Upper lobe of left lung (tissue), 6 donors: ENCODE data around the gene NTF4. TPM values are rescaled to one million over a fixed set of nuclear protein-coding genes. Genes with fewer than 3 reads are reported as not detected.
"Not testable (repeated sequence)": the region's sequence is repeated elsewhere in the genome, so short reads cannot be mapped to it uniquely, and the experiment has no call there.

Experiments used
- ATAC-seq, 2 donors: fragments of 200-7000 bp; cut with Tn5 transposase; one replicate each; pipeline ENCODE4 v1.9.1; 2022; ENCODE audit warnings: mild to moderate bottlenecking in 2 of 2, moderate library complexity in 2 of 2; ENCODE audit not compliant: low FRiP score in 2 of 2
- DNase-seq, 2 donors: peaks; one replicate each; pipeline ENCODE4 v3.0.0-alpha.2; 2019 to 2020
- H3K27ac ChIP-seq, 4 donors: fragments of 200-600 bp; sonication (generic); one replicate each; pipeline ENCODE4 v1.5.1; 2016 to 2019
- H3K27me3 ChIP-seq, 4 donors: fragments of 200-600 bp; sonication (generic); one replicate each; pipeline ENCODE4 v1.5.1; 2017 to 2019
- H3K36me3 ChIP-seq, 4 donors: fragments of 200-600 bp; sonication (generic); one replicate each; pipeline ENCODE4 v1.5.1; 2016 to 2019
- H3K4me1 ChIP-seq, 4 donors: fragments of 200-600 bp; sonication (generic); one replicate each; pipeline ENCODE4 v1.5.1; 2018 to 2019
- H3K4me3 ChIP-seq, 4 donors: fragments of 200-600 bp; sonication (generic); one replicate each; pipeline ENCODE4 v1.5.1; 2017 to 2019; ENCODE audit warnings: mild to moderate bottlenecking in 2 of 4, moderate library complexity in 1 of 4
- H3K9me3 ChIP-seq, 4 donors: fragments of 200-600 bp; sonication (generic); one replicate each; pipeline ENCODE4 v1.5.1; 2018 to 2019
- EP300 ChIP-seq, 4 donors: sonication (generic); formaldehyde crosslinking; IDR thresholded peaks; one replicate each; pipeline ENCODE4 v1.5.1; 2017; ENCODE audit warnings: antibody characterized with exemption in 4 of 4, control low read depth in 2 of 4
- POLR2A ChIP-seq, 4 donors: fragments of 450-650 bp; IDR thresholded peaks; one replicate each; pipeline ENCODE4 v1.5.1; 2016 to 2017; ENCODE audit warnings: antibody characterized with exemption in 4 of 4, mild to moderate bottlenecking in 2 of 4
- POLR2AphosphoS5 ChIP-seq, 2 donors: sonication (generic); formaldehyde crosslinking; IDR thresholded peaks; one replicate each; pipeline ENCODE4 v1.5.1; 2017; ENCODE audit warnings: antibody characterized with exemption in 2 of 2
- WGBS, 2 donors: methylation state at CpG; one replicate each; pipeline ENCODE4 v1.1.5; 2017 to 2018; 5-methylcytosine and 5-hydroxymethylcytosine counted together
- total RNA-seq, 6 donors: library from RNA; depleted of rRNA in 4 of 6; stranded (reverse); fragments of >200 nt in 4 of 6; gene quantifications; one replicate each; pipeline versions ENCODE4 v1.1.0 to v1.2.1, GENCODE V29; 2016 to 2021
- TF ChIP-seq, protein P1 (sequence below), 6 experiments: fragments of 450-650 bp in 4 of 6; fragments of 200-600 bp in 2 of 6; sonication (generic) in 2 of 6; IDR thresholded peaks; one replicate each; pipeline ENCODE4 v1.5.1; 2016 to 2019; ENCODE audit warnings: antibody characterized with exemption in 6 of 6
- donor health status: DM: no; HTN: no; CAD: no; lungs with moderate emphysema.
- donor health status: DM: no; HTN: yes; CAD: no; lungs with severe emphysema.

Gene NTF4
- total RNA-seq, 6 donors from 2014 or later = 1.2 to 10.5 (median 4.9) TPM

DNA sequence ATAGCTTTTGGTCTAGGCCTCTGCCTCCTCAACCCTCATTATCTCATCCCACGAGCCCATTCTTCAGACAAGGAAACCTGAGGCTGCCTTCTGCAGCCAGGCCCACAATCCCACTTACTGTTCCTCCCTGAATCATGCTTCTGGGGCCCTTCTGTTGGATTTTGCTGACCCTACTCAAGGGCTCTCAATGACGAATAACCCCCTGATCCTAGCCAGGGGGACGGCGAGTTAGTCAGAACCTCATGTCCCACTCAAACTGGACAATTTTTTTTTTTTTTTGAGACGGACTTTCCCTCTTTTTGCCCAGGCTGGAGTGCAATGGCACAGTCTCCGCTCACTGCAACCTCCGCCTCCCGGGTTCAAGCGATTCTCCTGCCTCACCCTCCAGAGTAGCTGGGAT is 42.5 kb downstream of the NTF4 start:
- DNase-seq (no peak), ATAC-seq (no peak)
- 88 to 89% methylated on average over 9 of the region's 9 CpGs for WGBS, 2 donors
- Histone ChIP-seq H3K27ac (no peak overlapping the region), H3K9me3 (no peaks in the 10 kb centered on the region), H3K27me3 (no peaks in the 10 kb centered on the region), H3K4me1 (peaks cover 15 to 27% (median 24%) of the 10 kb centered on the region in 4 donors), H3K4me3 (no peak overlapping the region), H3K36me3 (no peaks in the 10 kb centered on the region)
- TF ChIP-seq, protein P1, sequence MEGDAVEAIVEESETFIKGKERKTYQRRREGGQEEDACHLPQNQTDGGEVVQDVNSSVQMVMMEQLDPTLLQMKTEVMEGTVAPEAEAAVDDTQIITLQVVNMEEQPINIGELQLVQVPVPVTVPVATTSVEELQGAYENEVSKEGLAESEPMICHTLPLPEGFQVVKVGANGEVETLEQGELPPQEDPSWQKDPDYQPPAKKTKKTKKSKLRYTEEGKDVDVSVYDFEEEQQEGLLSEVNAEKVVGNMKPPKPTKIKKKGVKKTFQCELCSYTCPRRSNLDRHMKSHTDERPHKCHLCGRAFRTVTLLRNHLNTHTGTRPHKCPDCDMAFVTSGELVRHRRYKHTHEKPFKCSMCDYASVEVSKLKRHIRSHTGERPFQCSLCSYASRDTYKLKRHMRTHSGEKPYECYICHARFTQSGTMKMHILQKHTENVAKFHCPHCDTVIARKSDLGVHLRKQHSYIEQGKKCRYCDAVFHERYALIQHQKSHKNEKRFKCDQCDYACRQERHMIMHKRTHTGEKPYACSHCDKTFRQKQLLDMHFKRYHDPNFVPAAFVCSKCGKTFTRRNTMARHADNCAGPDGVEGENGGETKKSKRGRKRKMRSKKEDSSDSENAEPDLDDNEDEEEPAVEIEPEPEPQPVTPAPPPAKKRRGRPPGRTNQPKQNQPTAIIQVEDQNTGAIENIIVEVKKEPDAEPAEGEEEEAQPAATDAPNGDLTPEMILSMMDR (IDR thresholded peaks at IDR 0.05) = no peak
- no peak for TF ChIP-seq POLR2A (IDR thresholded peaks at IDR 0.05)

DNA sequence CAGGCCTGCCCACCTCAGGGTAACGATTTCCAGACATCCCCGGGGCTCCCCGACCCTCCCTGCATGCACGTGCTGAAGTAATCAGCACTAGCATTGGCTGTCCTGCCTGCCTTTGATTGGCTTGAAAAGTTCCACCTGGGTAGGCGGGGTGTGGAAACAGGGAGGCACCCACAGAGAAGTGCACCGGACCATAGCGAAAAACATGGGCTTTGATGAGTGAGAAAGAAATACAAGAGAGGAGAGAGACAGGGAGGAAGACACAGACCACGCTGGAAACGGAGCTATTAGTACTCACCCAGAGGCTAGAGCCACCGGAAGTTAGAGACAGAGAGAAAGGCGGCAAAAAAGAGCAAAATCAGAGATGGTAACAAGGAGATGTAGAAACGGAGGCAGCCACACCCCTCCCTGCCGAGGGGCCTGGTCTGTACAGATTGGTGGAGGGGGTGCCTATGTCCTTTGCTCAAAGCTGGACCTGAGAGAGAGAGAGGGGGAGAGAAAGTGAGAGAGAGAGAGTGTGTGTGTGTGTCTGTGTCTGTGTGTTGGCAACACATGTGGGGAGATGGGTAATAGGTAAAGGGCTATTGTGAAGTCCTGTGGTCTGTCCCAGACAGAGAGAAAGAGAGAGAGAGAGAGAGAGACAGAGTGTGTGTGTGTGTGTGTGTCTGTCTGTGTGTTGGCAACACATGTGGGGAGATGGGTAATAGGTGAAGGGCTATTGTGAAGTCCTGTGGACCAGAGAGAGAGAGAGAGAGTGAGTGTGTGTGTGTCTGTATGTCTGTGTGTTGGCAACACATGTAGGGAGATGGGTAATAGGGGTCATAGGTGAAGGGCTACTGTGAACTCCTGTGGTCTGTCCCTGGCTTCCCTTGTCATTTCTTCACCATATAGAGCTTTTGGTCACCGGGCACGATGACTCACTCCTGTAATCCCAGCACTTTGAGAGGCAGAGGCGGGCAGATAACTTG is 43.4 kb downstream of the NTF4 start:
- no peak for ATAC-seq
- no peak for DNase-seq
- TF ChIP-seq POLR2A (IDR thresholded peaks at IDR 0.05) (no peak), EP300 (IDR thresholded peaks at IDR 0.05) (no peak)
- TF ChIP-seq, protein P1 (IDR thresholded peaks at IDR 0.05) = no peak
- Histone ChIP-seq H3K4me3 (no peak overlapping the region), H3K27me3 (no peaks in the 10 kb centered on the region), H3K27ac (no peak overlapping the region), H3K36me3 (peaks cover 0 to 2% (median under 1%) of the 10 kb centered on the region in 4 donors), H3K9me3 (no peaks in the 10 kb centered on the region), H3K4me1 (peaks cover 15 to 27% (median 24%) of the 10 kb centered on the region in 4 donors)
- WGBS, 2 donors = 46 to 52% methylated on average over 16 of the region's 16 CpGs

DNA sequence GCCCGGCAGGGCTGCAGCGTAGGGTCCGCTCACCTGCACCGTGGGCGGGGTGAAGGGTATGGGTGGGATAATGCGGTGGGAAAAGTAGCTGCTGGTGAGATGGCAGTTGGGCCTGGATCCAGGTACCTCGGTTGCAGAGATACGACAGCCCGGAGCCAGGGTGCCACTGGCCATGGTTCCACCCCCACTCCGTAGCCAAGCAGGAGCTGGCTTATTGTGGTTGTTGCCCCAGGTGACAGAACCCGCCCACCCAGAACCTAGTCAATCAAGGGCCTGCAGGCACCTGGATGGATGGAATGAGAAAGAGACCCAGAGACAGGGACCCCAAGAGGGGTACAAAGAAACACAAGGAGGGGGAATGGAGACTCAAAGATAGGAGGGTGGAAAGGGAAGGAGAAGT is 44.3 kb downstream of the NTF4 start:
- peaks cover 0 to 10% (median 5%) of the 10 kb centered on the region in 4 donors for H3K36me3 ChIP-seq
- no peak overlapping the region for H3K27ac ChIP-seq
- 81 to 91% methylated on average over 7 to 11 of the region's 11 CpGs for WGBS, 2 donors
- TF ChIP-seq POLR2AphosphoS5 (IDR thresholded peaks at IDR 0.05) (no peak), EP300 (IDR thresholded peaks at IDR 0.05) (no peak), POLR2A (IDR thresholded peaks at IDR 0.05) (no peak)
- TF ChIP-seq, protein P1 (IDR thresholded peaks at IDR 0.05) = no peak
- DNase-seq = peak in 1 of 2 donors; percentile 38
- peaks cover 15 to 27% (median 24%) of the 10 kb centered on the region in 4 donors for H3K4me1 ChIP-seq
- no peaks in the 10 kb centered on the region for H3K27me3 ChIP-seq
- no peaks in the 10 kb centered on the region for H3K9me3 ChIP-seq
- no peak for ATAC-seq
- no peak overlapping the region for H3K4me3 ChIP-seq

DNA sequence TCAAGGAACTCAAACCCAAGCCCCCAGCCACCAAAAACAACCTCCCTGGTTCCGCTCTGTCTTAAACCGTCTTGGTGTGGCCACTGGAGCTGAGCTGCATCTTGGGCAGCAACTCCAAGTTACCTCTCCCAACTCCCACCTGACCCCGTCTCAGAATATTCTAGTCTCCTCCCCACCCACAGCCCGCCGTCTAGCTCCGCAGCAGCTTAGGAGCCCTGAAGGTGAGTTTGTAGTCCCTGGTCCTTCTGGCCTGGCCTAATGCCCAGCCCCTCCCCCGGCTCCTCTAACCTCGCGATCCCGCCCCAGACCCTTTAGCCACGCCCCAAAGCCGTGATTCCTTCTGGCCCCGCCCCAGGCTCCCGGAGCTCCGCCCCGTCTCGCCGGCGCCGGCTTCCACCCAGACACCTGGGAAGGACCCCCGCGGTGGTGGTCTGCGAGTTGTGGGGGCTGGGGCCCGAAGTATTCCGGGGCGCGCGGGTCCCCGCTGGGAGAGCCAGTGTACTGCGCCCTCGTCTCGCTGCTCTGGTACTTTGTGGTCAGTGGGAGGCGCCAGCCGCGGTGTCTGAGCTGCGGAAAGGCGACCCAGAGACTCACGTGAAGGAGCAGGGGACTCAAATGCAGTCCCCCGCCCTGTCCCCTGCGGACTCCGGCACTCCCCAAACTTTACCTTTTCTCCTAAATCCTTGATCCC is 45.2 kb downstream of the NTF4 start:
- DNase-seq = peak; percentile 89 to 92
- H3K4me1 ChIP-seq = peaks cover 15 to 27% (median 24%) of the 10 kb centered on the region in 4 donors
- no peaks in the 10 kb centered on the region for H3K27me3 ChIP-seq
- TF ChIP-seq EP300 (IDR thresholded peaks at IDR 0.05) = no peak
- TF ChIP-seq, protein P1 (IDR thresholded peaks at IDR 0.05) = peak in 1 of 6 experiments; percentile 37
- peak overlapping the region in 3 of 4 donors; percentile 46 to 60 (median 51) for H3K4me3 ChIP-seq
- peak overlapping the region in 1 of 4 donors; percentile 13 for H3K27ac ChIP-seq
- H3K9me3 ChIP-seq = no peaks in the 10 kb centered on the region
- peaks cover 0 to 20% (median 10%) of the 10 kb centered on the region in 4 donors for H3K36me3 ChIP-seq
- 7 to 19% methylated on average over 14 to 41 of the region's 41 CpGs for WGBS, 2 donors
- ATAC-seq = peak; percentile 77 to 84

DNA sequence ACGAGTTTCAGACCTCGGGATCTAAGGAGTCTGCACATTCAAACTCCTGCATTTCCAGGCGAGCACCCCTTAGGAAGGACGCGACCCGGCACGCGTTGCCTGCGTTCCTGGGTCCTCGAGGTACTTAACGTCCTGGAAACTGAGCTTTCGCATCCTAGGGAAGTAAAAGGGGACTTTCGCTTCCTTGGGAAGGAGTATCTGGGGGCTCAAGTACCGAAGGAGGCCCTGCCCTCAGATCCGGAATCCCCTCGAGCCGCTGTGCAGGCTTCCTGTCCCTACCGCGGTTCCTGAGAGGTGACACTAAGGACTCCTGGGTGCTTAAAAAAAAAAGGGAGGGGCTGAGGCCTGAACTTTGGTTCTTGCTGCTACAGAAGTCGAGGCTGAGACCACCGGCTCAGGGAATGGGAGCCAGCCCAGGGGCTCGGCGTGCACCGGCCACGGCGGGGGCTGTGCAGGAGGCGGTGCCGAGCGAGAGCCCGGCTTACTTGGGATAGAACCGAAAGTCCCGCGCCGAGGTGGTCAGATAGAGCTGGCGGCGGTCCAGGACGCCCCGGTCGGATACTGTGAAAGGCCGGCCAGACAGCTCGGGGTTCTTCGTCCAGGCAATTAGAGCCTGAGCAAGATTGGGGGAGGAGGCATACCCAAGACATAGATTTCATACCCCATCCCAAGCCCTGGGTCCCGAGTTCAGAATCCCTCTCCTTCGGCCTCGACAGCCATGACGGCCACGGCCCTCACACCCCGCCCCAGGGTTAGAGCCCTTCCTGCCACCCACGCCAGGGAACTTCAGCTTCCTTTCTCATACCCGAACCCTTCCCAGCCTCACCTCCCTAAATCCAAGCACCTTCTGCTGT is 46.0 kb downstream of the NTF4 start:
- peak in 1 of 2 donors; percentile 57 for ATAC-seq
- H3K27me3 ChIP-seq, H3K9me3 ChIP-seq: not testable (repeated sequence)
- DNase-seq = peak in 1 of 2 donors; percentile 88
- Histone ChIP-seq H3K4me3 (peak overlapping the region; percentile 5 to 60 (median 48)), H3K4me1 (peaks cover 15 to 27% (median 24%) of the 10 kb centered on the region in 4 donors), H3K36me3 (peaks cover 0 to 26% (median 10%) of the 10 kb centered on the region in 4 donors), H3K27ac (peak overlapping the region in 1 of 4 donors; percentile 37)
- WGBS, 2 donors = 4 to 6% methylated on average over 36 to 49 of the region's 50 CpGs
